ENCODE results near the gene CABLES1.
A peak's percentile ranks its signal among the peaks of the same experiment; 100 is the strongest.
"Not testable (repeated sequence)": the region's sequence is repeated elsewhere in the genome, so short reads cannot be mapped to it uniquely, and the experiment has no call there.

The CABLES1 gene

GRCh38 chr18:23247896-23248295, 112.6 kb downstream of the CABLES1 start:
- no peak for DNase-seq

DNA sequence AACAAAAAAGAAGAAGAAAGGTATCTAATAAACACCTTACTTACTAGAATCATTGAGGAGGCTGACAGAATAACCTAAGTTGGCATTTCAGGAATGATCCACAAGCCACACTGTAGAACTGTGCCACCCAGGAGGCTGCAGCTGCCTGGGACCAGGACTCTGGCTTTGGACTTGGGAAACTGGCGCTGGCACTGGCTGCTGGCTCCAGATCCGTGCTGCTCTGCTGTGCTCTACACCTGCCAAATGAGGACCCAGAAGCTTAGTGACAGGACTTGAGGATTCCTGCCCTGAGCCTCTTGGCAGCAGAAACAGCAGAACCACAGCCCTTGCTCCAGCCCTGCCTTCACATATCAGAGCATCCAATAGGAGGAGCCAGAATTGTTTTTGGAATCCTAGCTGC, 113.5 kb downstream of the CABLES1 start:
- DNase-seq = no peak

GRCh38 chr18:23249348-23249747, 114.1 kb downstream of the CABLES1 start:
- DNase-seq = no peak

DNA sequence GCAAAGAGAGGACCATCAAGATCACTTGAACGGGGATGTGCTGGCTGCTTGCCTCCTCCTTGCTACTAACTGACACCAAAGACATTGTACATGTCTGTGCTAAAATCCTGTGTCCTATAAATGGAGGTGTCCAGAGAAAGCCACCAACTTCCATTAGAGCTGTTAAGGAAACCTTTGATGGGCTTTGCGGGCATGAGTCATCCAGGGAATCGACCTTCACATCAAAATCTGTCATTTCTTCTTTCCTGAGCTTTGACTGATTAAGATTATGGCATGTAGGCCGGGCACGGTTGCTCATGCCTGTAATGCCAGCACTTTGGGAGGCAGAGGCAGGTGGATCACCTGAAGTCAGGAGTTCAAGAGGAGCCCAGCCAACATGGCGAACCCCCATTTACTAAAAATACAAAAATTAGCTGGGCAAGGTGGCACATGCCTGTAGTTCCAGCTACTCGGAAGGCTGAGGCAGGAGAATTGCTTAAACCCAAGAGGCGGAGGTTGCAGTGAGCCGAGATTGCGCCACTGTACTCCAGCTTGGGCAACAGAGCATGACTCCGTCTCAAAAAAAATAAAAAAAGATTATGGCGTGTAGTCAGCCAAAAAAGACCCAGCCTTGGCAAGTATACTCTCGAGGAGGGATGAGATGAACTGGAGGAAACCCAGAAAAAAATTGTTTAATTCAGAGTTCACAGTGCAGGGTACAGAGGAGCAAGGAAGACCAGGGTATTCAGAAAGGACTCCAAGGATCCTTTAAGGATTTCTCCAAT, 115.8 kb downstream of the CABLES1 start:
- no peak for DNase-seq

DNA sequence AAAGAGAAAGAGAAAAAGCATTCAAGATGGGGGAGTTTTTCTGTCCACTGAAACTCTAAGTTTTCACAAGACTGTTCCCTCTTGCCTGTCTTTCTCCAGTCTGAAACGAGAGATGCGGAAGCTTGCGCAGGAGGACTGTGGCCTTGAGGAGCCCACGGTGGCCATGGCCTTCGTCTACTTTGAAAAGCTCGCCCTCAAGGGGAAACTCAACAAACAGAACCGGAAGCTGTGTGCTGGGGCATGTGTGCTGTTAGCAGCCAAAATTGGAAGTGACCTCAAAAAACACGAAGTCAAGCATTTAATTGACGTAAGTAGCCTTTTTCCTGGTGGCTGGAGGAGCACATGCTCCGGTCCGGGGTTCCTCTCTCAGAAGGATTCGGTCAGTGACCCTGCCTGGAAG, 118.3 kb downstream of the CABLES1 start:
- no peak for DNase-seq

- DNase-seq = no peak
Measured at GRCh38 chr18:23257137-23257536, 121.9 kb downstream of the CABLES1 start.

DNA sequence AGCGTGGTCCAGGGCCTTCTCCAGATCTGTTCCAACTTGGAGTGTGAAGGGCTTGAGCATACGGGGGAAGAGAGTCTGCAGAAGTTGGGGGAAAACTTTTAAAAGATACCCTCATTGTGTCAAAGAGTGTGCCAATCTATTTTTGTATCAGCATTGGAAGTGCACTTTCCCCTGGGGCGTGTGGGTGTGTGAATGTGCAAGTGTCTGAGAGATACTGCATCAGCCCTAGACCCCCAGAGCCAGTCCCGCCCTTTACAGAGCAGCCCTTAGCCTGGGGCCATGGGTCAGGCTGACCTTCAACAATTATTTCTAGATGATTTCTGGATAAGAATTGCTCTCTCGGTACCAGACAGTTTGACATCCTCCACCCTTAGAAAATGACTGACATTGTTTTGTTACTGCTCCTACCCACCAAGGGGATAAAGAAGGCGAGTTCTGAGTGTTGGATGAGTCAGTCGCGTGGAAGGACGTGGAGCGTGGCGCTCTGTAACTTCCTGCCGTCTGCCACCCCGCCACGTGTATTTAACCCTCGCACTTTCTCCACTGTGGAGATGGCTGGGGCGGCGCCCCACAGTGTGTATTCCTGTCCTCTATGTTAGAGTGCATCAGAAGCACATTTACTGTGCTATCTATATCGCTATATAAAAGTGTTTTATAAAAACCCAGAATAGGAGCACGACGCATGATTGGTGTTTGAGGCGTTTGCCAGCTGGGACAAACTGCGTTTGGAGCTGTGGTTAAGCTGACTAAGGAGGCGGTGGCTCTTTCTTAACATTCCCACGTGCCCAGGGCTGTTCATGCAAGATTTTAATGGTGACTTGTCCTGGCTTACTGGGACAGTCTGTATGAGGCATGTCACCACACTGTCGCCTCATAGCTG, 122.6 kb downstream of the CABLES1 start:
- no peak for DNase-seq

DNA sequence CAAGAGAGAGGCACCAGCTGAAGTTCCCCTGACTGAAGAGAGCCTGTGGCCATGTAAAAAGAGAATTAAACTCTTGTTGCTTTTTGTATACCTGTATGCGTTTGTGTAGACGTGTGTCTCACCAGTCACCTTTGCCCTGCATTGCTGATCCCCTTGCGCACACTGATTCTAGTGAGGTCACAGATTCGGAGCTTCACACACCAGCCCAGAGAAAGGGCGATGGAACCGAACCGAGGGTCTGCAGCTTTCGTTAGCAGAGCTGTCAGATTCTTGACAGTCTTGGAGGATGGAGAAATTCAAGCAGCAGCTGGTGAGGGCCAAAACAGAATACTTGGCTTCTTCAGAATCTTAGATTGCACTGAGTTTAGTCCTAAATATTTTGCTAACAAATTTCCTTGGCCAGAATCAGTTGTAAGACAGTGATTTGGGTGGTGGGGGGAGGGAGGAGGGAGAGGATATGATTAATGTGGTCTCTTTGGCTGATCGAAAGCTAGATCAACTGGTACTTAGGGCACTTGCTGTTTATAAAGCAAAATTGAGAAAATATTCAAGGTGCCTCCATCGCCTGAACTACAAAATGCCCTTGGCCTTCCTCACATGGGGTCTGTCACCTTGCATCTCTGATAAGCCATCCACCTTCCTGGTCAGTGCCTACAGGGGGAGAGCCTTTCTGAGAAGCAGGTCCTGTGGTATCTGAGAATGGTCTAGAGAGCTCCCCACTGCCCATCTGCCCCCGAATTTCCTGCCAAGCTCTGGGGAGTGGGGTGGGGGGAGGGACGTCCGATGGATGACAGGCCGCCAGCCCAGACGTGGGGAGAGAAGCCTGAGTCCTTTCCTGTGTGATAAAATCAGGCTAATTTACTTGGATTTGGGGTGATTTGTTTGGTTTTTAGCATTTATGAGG, 123.5 kb downstream of the CABLES1 start:
- no peak for DNase-seq

GRCh38 chr18:23259701-23260681, 124.7 kb downstream of the CABLES1 start:
- DNase-seq = peak; percentile 77

DNA sequence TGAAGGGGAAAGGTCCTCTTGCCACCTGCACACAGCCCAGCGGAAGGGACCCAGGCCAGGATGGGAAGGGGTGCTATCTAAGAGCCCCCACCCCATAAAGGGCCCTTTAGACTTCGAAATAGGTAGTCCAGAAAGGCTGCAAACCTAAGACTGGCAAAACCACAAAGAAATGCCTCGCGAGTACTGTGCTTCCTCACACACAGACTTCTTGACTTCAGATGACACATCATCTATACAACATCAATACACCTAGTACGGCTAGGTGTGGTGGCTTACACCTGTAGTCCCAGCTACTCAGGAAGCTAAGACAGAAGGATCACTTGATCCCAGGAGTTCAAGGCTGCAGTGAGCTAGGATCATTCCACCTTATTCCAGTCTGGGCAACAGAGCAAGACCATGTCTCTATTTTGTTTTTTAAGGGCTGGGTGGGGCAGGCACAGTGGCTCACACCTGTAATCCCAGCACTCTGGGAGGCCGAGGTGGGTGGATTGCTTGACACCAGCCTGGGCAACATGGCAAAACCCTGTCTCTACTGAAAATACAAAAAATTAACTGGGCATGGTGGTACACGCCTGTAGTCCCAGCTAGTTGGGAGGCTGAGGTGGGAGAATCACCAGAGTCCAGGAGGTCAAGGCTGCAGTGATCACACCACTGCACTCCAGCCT, 125.8 kb downstream of the CABLES1 start:
- no peak for DNase-seq

GRCh38 chr18:23263551-23264235, 128.4 kb downstream of the CABLES1 start:
- DNase-seq = no peak

GRCh38 chr18:23265682-23266399, 130.6 kb downstream of the CABLES1 start:
- DNase-seq = no peak

GRCh38 chr18:23266717-23267446, 131.6 kb downstream of the CABLES1 start:
- DNase-seq = no peak

GRCh38 chr18:23267447-23267776, 132.1 kb downstream of the CABLES1 start:
- no peak for DNase-seq

- no peak for DNase-seq
Measured at GRCh38 chr18:23268641-23269040, 133.4 kb downstream of the CABLES1 start.

DNA sequence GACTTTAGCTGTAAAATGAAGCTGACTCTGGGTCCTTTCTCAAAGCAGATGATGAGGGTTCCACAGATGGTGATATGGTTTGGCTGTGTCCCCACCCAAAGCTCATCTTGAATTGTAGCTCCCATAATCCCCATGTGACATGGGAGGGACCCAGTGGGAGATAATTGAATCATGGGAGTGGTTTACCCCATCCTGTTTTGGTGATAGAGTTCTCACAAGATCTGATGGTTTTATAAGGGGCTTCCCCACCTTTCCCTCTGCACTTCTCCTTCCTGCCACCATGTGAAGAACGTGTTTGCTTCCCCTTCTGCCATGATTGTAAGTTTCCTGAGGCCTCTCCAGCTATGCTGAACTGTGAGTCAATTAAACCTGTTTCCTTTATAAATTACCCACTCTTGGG, 133.8 kb downstream of the CABLES1 start:
- DNase-seq = not testable (repeated sequence)

- no peak for DNase-seq
Measured at GRCh38 chr18:23269928-23270327, 134.6 kb downstream of the CABLES1 start.

DNA sequence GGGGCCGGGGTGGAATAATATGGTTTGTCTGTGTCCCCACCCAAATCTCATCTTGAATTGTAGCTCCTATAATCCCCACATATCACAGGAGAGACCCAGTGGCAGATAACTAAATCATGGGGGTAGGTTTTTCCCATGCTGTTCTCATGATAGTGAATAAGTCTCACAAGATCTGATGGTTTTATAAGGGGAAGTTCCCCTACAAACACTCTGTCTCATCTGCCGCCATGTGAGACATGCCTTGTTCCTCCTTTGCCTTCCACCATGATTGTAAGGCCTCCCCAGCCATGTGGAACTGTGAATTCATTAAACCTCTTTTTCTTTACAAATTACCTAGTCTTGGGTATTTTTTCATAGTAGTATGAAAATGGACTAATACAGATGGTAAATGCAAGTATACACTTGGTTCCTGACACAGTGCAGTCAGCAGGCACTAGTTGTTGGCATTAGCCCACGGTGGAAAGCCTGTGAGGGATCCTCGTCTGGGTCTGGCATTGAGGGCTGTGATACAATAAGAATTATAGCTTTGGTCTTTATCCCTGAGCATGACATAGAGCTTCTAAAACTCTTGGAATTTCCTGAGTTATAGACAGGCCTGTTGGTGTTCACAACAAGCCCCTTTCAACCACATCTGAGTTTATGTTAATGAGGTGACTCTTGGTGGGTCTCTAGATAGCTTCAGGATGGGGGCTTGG, 135.8 kb downstream of the CABLES1 start:
- DNase-seq = no peak
